ENCODE data around the gene DLL1.
A peak's percentile ranks its signal among the peaks of the same experiment; 100 is the strongest.
"Not testable (repeated sequence)": the region's sequence is repeated elsewhere in the genome, so short reads cannot be mapped to it uniquely, and the experiment has no call there.

Gene DLL1

DNA sequence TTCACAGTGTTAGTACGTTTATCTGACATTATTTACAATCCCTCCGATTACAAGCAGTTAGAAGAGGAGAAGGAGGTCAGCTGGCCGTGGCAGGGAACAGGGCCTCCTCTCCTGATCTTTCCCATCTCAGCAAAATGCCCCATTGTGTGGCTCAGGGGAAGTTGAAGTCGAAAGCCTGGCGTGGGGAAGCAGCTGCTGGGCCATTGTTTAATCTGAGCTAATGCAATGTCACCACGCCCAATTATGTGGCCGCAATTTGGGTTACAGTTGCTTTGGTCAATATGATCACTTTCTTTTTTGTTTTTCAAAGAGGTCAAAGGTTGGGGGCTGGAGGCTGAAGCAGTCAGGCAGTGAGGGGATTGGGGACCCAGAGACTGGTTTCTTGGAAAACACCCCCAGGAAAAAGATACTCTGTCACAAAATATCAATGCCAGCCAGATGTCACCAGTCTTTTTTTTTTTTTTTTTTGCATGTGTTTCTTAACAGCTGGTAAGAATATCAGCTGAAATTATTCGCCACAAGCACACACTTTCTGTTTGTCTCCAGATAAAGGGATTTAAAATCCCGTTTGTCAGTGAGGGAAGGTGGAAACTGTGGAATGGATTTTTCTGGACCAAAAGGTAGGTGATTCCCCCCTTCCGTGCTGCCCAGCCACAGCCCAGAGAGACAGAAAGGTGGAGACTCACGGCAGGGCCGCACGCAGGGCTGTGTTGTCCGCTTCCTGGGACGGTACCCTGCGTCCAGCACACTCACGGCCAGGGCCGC is 24.6 kb downstream of the DLL1 start:
- DNase-seq: peak; percentile 72

DNA sequence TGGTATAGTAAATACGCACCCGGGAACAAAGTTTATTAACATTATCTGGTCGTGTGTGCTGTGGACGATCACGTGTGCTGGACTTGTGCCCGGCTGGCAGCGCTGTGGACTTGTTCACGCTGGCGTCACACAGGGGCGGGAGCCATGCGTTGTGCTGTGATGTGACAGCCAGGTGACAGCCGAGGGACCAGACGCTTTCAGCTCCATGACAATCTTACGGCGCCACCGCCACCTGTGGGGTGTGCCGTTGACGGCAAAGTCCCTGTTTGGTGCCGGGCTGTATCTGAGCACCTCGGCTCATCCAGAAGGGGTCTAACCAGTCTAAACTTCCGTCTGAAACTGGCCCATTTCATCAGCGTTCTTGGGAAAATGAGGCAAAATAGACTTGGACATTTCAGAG is 25.2 kb downstream of the DLL1 start:
- DNase-seq: no peak

DNA sequence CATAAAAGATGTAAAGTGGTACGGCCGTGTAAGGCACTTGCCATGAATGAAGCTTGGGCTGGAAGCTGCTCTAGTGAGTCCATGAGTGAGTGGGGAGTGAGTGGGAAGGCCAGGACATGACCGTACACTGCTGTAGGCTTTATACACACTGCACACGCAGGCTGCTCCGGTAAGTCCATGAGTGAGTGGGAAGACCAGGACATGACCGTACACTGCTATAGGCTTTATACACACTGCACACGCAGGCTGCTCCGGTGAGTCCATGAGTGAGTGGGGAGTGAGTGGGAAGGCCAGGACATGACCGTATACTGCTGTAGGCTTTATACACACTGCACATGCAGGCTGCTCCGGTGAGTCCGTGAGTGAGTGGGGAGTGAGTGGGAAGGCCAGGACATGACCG is 26.2 kb downstream of the DLL1 start:
- DNase-seq: not testable (repeated sequence)

DNA sequence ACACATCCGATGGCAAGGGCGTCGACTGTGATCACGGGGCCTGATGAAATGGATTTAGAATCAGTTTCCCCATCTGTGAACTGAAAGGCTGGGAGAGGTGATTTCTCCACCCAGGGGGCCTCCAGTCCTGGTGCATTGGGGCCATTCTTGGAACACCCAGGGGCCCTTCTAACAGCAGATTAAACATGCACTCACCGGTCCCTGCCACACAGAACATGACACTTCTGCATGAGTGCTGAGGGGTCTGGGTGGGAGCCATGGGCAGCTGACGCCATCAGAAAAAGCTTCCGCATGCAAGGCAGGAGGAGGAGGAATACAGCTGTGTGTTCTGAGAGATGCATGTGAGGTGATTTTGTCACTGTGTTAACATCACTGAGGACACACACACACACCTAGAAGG is 26.8 kb downstream of the DLL1 start:
- DNase-seq: no peak

DNA sequence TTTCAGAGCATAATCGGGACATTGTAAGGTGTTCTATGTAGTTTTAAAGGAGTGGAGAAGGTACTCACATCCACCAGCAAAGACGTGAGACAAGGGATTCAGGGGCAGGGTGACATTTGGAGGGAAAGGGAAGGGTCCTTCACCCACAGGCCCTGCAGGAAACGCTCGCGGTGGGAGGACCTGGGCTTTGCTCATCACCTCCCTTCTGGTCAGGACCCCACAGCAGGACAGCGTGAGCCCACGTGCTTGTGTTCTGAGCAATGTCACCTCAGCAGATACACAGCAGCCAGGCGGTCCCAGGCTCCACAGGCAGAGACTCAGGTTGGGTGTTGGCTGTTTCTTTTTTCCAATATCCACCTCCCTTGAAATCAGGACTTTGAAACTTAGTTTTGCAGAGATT is 27.5 kb downstream of the DLL1 start:
- DNase-seq: no peak

DNA sequence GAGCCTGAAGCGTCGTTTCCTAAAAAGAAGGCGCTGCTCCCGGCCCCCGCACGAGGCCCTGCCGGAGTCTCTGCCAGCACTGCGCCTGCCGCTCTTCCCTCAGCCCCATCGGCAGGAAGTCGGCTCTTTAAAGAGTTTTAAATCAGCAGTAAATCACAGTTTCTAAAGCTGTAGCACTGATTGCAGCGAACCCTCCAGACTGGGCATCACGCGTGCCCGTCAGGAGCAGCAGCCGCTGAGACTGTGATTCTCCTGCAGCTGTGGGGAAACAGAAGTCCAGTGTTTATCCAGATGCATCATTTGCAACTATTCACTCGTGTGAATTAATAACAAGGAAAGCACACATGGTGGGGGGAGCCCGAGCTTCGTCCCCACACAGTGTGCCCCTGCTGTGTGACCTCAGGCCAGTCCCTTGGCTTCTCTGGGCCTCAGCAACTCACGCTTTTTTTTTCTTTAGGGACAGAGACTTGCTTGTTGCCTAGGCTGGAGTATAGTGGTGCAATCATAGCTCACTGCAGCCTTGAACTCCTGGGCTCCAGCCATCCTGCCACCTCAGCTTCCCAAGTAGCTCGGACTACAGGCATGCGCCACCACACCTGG is 28.3 kb downstream of the DLL1 start:
- no peak for DNase-seq

DNA sequence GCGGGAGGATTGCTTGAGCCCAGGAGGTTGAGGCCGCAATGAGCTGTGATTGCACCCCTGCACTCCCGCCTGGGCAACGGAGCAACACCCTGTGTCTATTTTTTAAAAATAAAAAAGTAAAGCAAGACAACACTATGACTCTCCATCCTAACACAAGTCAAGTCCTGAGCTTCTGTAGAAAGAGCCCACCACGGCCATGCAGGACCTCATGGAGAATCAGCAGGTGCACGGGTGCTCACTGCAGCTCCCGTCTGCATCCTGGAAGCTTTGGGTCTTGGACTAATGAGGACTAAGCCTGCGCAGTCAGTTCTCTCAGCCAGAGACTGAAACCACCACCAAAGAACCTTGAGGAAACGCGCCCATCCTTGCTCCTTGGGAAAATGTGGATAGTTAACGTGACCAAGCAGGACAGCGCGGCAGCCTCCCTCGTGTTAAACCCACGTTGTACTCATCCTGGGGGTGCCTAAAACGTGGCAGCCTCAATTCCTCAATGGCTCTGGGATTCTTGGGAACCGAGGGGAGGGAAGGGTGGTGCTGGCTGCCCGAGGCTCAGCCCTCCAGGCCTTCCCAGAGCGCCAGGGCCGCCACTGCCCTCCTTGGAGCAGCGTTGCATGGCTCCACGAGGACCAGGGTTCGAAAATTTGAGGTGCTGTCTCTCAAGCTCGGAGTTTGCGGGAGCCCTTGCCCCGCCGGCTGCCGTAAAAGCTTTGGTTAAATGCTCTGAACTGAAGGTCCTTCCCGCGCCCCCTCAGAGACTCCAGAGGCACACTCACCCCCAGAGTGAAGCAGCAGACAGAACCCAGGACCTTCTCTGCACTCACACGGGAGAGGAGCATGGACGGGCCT is 29.0 kb downstream of the DLL1 start:
- DNase-seq: no peak

DNA sequence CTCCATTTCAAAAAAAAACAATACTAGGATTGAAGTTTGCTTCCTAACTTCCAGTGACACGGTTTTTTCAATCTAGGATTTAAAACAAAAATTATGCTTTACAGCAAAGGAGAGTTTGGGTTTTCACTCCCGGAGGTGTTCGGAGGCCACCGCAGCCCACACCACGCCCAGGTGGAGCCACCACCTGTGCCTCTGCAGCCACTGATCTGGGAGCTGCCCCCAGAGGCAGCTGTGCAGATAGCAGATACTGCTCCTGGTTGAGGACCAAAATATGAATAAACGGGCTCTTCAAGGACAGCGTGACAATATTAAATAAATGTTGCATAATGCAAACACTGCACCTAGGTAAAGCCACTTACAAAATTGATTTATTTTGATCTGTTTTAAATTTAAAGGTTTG is 30.2 kb downstream of the DLL1 start:
- DNase-seq: no peak

DNA sequence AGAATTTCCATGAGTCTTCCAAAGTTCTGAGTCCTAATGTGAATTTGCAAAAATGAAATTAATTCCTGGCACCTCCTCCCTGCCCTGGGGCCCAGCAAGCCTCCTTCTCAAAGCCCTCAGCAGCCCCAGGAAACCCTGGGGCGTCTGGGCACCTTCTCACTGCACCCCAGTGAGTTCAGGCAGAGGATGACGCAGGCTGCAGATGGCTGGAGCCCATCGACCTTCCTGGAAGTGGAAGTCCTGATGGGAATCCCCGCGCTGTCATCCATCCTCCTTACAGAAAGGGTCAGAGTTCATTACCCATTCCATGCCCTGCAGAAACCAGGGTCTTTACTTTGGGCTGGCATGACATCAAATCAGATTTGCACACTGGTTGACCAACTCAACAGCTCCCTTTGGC is 31.6 kb downstream of the DLL1 start:
- DNase-seq: no peak

DNA sequence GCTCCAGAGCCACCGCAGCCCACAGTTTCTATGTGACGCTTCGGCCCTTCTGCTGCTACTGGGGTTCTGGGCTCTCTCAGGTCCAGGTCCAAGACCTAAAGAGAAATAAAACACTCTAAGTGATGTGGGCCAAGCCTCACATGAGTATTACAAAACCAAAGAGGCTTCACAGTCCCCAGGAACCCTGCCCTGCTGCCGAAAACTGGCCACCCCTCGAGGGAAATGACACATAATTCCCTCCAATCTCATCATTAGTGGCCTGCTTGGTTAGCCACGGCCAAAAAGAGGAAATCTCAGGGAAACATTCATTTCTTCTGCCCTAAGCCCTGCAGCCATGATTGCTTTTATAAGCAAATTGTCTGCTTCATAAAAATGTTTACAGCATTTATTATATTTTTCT is 32.5 kb downstream of the DLL1 start:
- DNase-seq: peak; percentile 43

DNA sequence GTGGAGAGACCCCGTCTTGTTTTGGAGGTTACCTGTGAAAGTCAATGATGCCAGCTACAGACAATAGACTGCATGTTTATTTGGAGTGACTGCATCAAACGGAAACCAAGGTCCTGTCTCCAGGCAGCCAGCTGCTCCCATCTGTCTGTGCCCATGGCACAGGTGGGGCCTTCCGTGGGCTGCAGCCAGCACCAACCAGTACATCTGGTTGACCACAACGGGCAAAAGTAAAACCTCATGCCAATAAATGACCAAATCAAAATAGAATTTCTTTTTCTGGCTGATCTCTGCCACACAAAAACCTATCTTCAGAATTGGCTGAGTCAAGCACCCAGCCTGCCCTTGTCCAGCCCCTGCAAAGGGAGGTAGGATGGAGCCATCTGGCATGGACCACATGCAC is 33.5 kb downstream of the DLL1 start:
- no peak for DNase-seq

DNA sequence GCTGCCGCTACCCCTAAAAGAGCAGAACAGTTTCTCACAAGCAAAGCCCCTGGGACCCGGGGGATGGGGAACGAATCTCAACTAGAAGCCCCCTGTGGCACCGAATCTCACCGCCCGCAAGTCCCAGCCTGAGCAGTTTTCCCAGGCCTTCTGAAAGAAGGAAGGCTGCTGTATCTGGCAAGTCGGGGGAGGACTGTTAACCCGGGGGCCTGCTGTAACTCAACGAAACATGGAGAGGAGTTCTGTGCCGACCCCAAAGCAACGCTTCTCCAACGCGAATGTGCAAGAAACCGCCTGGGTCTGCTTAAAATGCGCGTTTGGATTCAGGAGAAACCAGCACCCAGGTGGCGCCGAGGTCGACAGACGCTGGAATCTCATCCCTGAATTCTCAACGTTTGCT is 34.2 kb downstream of the DLL1 start:
- DNase-seq: no peak

DNA sequence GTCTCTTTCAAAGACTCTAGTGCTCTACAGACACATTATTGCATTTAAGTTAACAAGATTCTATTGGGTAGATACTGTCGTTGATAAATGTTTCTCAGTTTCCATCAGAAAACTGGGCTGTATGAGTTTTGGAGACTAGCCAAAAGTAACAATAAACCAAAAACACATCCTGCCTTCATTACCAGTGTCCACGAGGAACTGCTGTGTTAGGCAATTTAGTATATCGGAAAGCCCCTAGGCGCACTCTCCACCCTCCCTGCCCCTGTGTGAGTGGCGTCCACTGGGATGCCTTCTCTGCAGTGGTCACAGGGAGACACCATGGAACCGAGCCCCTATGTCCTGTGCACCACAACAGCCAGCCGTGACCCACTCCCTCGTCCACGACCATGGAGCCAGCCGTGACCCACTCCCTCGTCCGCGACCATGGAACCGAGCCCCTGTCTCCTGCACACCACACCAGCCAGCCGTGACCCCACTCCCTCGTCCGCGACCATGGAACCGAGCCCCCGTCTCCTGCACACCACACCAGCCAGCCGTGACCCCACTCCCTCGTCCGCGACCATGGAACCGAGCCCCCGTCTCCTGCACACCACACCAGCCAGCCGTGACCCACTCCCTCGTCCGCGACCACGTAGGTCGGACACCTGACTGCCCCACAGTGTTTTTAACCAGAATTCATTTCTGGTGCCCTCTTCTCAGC is 35.3 kb downstream of the DLL1 start:
- DNase-seq: no peak

DNA sequence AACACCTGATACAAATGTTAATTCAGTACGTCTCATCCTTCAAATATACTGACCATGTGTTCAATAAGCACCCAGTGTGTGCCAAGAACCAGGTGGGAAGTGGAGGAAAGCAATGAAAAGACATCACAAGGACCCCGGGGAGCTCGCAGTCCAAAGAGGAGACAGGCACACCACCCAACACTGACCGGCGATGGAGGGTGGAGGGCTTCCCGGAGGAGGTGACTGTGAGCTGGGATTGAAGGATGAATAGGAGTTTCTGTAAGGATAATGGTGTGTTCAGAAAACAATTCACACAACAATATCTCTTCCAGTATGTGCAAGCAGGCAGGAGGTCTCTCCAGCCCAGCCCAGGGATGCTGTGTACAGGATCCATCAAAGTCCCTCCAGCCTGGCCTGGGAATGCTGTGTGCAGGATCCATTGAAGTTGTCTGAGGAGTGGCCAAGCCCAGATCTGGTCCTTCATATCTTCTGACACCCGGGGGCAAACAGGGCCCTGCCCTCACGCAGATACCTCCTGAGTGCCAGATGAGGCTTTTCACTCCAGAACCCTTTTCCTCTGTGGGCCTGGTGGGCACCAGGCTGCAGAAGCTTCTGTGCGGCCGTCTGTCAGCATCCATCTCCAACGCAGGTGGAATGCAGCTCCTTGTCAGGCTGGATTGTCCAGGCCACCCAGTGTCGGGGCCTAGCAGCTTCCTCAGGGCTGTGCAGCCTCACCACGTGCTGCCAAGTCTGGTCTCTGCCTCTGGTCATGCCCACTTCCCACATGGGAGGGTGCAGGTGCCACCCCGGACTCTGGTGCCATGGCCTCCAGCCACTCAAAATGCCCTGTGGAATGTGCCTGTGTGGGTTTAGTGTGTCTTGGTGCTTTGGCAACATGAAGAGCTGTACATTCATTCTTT is 36.3 kb downstream of the DLL1 start:
- no peak for DNase-seq

DNA sequence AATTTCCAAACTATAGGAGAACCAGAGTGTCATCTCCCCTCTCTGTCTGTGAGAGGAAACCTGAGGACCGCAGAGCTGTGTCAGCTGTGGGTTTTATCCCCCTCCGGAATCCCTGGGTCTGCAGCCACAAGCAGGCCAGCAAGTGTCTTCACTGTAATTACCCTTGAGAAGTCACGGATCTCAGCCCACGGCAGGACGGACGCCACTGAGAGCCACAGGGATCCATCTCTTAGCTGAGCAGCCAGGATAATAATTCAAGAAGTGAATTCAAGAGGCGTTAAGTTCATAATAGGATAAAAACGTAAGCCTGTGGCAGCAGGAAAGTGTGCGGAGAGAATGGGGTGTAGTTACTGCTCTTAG is 37.0 kb downstream of the DLL1 start:
- DNase-seq: no peak

DNA sequence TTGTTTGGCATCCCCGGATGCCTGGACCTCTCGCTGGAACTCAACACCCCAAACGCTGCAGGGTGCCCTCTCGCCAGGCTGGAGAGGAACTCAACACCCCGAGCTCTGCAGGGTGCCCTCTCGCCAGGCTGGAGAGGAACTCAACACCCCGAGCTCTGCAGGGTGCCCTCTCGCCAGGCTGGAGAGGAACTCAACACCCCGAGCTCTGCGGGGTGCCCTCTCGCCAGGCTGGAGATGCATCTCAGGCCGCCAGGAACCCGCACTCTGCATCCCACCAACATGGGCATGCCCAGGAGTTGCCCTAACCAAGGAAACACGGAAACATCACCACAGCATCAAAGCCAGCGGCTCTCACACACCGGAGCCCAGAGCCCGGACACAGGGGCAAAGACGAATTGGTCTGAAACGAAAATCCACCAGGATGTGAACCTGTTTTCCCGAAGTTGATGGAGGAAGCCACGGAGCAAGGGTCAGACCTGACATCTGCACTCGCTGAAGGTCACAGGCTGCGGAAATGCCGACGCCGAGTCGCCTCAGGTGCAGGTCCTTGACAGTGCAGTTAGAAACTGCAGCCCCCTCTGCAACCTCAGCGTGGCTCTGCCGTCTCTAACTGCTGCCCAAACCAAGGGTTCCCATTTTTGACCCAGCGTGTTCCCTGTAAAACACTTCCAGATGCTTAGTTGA is 37.5 kb downstream of the DLL1 start:
- DNase-seq: no peak

DNA sequence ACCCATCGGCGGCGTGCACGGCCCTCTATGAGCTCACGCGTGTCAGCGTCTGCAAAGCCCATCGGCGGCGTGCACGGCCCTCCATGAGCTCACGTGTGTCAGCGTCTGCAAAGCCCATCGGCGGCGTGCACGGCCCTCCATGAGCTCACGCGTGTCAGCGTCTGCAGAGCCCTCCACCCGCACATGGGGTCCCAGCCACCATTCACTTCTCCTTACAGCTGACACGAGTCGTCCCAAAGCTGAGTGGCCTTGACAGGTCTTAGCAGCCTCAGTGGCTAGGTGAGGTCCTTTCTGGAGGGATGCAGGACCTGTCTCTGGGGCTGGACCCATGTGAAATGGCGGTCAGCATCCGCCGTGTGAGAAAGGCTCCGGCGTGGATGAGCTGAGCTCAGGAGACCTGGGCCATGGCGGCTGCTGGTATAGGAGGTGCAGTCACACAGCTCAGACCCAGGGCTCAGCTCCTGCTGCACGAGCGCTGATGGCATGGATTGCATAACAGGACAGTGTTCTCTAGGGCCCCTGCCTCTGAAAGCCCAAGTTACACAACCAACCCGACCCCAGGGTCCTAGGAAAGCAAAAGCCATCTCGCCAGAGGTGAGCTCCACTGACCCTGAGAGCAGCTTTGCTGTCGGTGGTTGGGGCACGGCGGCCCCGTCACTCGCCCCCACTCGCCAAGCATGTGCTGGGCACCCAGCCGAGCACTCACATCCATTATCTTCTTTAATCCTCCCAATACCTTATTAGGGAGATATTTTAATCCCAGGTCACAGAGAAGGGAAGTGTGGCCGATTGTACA is 38.9 kb downstream of the DLL1 start:
- DNase-seq: no peak

DNA sequence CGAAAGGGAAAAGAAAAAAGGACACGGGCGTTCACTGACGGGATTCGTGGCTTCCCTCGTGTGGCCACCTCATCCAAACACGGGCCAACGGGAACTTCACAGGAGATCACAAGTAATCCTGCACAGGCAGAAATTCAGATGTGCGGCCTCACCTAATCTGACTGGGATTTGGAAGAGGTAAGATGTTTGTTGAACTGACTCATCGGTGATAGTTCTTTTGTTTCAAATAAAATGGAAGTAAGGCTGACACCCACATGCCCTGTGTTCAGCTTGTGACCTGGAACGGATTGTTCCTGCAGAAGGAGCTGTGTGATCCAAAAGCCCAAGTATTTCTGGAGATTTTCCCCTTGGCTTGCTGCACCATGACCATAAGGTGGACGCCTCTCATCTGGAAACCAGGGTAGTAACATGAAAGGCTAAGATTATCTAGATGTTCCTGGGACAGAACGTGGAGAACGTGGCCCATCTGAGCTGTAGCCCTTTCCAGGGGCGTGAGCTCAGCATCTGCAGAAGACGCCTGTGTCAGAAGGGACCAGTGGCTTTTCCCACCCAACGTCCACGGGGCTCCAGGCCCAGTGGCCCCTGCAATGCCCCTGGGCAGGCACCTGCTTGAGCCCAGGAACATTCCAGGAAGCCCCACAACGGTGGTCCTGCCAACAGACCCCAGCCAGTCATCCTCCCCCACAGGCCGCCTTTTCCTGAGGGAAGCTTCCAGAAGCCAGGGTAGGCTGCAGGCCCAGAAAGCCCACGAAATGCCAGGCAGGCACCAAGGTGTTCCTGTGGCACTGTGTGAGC is 39.7 kb downstream of the DLL1 start:
- DNase-seq: no peak

DNA sequence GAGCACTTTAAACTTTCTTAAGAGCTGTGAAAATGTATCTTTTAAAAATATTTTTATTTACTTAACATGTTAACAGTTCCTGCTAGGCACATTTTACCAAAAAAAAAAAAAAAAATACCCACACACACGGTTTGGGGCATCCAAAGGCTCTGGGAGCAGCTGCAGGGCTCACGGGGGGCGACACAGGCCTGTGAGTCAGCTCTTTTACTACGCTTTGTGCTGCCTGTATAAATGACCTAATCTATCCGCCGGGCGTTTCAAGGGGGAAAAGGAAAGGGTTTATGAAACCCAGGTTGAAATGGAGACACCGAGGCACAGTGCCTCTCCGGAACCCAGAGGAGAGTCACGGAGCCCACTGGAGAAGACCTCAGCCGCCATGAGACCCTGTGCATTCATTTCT is 40.4 kb downstream of the DLL1 start:
- no peak for DNase-seq

DNA sequence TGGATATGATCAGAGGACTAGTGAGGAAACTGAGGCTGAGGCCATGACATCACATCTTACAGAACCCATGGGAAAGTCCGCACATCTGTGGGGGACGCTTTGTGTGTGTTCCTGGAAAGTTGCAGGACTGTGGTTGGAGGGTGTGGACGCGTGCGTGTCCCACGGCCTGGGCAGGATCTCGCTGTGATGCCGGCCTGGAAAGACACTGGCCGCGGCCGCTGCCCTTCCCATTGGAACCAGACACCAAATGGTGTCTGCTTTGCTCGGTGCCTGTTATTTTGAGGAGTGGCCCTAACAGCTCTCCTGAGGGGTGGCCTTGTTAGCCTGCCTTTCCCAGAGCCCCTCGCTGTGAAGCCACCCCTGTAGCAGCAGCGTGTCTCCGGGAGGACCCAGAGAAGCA is 41.1 kb downstream of the DLL1 start:
- DNase-seq: no peak

All from suppressor macrophage treated with lipopolysaccharide for 4 hours (primary cell).